Thoracic aorta (tissue), 2 donors: ENCODE data around the gene ZNF394. TPM values are rescaled to one million over a fixed set of nuclear protein-coding genes. Genes with fewer than 3 reads are reported as not detected.

Source experiments
- ATAC-seq: fragments of 150-250 bp; one replicate; pipeline ENCODE4 v1.8.0; 2017; ENCODE audit warnings: low read depth; ENCODE audit not compliant: insufficient number of reproducible peaks, low FRiP score
- DNase-seq: peaks from one replicate; pipeline ENCODE4 v3.0.0-alpha.2; 2020; ENCODE audit warnings: low spot score
- H3K27ac ChIP-seq, 2 donors: fragments of 200-600 bp; sonication (generic); 1 replicate in 1 of 2; 2 replicates in 1 of 2; pipeline ENCODE4 v1.5.1; 2016; ENCODE audit warnings: mild to moderate bottlenecking in 2 of 2, moderate library complexity in 2 of 2
- H3K27me3 ChIP-seq: fragments of 200-600 bp; sonication (generic); replicated peaks from 2 replicates; pipeline ENCODE4 v1.6.0; 2016; ENCODE audit warnings: mild to moderate bottlenecking; ENCODE audit not compliant: insufficient read depth
- H3K36me3 ChIP-seq: fragments of 200-600 bp; sonication (generic); one replicate; pipeline ENCODE4 v1.5.1; 2016
- H3K4me1 ChIP-seq, 2 donors: fragments of 200-600 bp; sonication (generic); 1 replicate in 1 of 2; 2 replicates in 1 of 2; pipeline versions ENCODE4 v1.5.1 to v1.6.0; 2016; ENCODE audit warnings: low read depth in 2 of 2, mild to moderate bottlenecking in 1 of 2; ENCODE audit not compliant: control insufficient read depth in 1 of 2
- H3K4me3 ChIP-seq: fragments of 200-600 bp; sonication (generic); 2 replicates; pipeline ENCODE4 v1.5.1; 2016; ENCODE audit warnings: mild to moderate bottlenecking
- H3K9me3 ChIP-seq: fragments of 200-600 bp; sonication (generic); 2 replicates; pipeline ENCODE4 v1.5.1; 2016
- total RNA-seq, 2 donors: library from RNA; depleted of rRNA; stranded (reverse); fragments of >200 nt; gene quantifications; one replicate each; pipeline versions ENCODE4 v1.1.0 to v1.2.3, GENCODE V29; 2016
- TF ChIP-seq, protein P1 (sequence below): fragments of 200-600 bp; sonication (generic); IDR thresholded peaks from one replicate; pipeline ENCODE4 v1.5.1; 2019; ENCODE audit warnings: antibody characterized with exemption

The ZNF394 gene
- total RNA-seq, 2 donors from 2014 or later = 28.4 to 54.9 TPM

DNA sequence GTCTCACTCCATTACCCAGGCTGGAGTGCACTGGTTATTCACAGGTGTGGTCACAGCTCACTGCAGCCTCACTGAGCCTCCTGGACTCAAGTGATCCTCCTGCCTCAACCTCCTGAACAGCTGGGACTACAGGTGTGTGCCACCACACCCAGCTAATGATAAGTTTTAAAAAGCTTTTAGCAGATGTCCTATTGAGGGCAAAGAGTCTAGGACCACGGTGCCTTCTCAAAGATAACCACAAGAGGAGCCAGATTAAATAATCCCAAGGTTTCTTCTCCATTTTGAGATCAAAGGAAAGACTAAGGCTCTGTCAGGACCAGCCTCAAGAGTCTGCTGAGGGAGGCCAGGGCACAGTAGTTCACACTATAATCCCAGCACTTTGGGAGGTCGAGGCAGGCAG, 38.9 kb downstream of the ZNF394 start:
- ATAC-seq (no peak), DNase-seq (no peak)
- H3K9me3 ChIP-seq = no peaks in the 10 kb centered on the region
- no peak overlapping the region for H3K4me3 ChIP-seq
- TF ChIP-seq, protein P1, sequence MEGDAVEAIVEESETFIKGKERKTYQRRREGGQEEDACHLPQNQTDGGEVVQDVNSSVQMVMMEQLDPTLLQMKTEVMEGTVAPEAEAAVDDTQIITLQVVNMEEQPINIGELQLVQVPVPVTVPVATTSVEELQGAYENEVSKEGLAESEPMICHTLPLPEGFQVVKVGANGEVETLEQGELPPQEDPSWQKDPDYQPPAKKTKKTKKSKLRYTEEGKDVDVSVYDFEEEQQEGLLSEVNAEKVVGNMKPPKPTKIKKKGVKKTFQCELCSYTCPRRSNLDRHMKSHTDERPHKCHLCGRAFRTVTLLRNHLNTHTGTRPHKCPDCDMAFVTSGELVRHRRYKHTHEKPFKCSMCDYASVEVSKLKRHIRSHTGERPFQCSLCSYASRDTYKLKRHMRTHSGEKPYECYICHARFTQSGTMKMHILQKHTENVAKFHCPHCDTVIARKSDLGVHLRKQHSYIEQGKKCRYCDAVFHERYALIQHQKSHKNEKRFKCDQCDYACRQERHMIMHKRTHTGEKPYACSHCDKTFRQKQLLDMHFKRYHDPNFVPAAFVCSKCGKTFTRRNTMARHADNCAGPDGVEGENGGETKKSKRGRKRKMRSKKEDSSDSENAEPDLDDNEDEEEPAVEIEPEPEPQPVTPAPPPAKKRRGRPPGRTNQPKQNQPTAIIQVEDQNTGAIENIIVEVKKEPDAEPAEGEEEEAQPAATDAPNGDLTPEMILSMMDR = no peak
- no peak overlapping the region for H3K27ac ChIP-seq
- peaks cover 9 to 19% of the 10 kb centered on the region in 2 donors for H3K4me1 ChIP-seq
- H3K36me3 ChIP-seq = peaks cover 33% of the 10 kb centered on the region
- no peaks in the 10 kb centered on the region for H3K27me3 ChIP-seq

DNA sequence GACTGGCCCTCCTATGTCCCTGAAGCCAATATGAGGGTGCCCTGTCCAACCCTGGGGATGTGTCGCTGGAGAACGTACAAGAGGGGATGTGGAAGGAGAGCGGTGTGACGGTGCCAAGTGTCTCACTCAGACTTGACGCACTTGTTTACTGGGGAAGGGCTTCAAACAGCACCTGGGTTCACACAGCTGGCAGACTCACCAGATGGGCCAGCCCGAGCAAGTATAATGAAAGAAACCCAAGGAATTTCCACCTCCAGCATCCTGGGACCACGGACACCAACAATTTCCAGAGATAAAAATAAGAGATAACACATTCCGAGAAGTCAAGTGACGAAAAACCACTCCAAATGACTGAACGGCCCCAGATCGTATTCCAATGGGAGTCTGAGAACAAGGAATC, 39.4 kb downstream of the ZNF394 start:
- ATAC-seq (no peak), DNase-seq (no peak)
- peaks cover 39% of the 10 kb centered on the region for H3K36me3 ChIP-seq
- no peak overlapping the region for H3K27ac ChIP-seq
- H3K4me3 ChIP-seq = no peak overlapping the region
- no peaks in the 10 kb centered on the region for H3K27me3 ChIP-seq
- H3K9me3 ChIP-seq = no peaks in the 10 kb centered on the region
- H3K4me1 ChIP-seq = peaks cover 9 to 18% of the 10 kb centered on the region in 2 donors
- TF ChIP-seq, protein P1 = no peak

DNA sequence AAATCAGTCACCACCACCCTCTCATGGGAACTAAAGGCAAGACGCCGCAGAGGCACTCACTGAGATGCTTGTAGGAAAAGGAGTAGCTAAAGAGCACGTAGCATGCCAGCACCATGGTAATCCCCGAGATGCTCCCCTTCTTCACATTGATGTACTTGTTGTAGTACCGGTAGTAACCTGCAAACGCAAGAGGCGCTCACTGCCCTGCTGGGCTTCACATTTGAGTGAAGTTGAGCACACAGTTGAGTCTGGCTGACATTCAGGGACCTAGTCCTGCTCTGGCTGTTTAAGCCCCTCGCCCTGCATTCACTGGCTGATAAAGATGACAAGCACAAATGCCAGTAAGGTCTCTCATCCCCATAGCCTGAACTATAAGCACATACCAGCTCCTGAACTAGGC, 41.0 kb downstream of the ZNF394 start:
- Histone ChIP-seq H3K36me3 (peaks cover 49% of the 10 kb centered on the region), H3K4me1 (peaks cover 0 to 3% of the 10 kb centered on the region in 2 donors), H3K9me3 (no peaks in the 10 kb centered on the region), H3K4me3 (no peak overlapping the region), H3K27me3 (no peaks in the 10 kb centered on the region), H3K27ac (no peak overlapping the region)
- TF ChIP-seq, protein P1 = peak; percentile 14
- DNase-seq (no peak), ATAC-seq (no peak)

DNA sequence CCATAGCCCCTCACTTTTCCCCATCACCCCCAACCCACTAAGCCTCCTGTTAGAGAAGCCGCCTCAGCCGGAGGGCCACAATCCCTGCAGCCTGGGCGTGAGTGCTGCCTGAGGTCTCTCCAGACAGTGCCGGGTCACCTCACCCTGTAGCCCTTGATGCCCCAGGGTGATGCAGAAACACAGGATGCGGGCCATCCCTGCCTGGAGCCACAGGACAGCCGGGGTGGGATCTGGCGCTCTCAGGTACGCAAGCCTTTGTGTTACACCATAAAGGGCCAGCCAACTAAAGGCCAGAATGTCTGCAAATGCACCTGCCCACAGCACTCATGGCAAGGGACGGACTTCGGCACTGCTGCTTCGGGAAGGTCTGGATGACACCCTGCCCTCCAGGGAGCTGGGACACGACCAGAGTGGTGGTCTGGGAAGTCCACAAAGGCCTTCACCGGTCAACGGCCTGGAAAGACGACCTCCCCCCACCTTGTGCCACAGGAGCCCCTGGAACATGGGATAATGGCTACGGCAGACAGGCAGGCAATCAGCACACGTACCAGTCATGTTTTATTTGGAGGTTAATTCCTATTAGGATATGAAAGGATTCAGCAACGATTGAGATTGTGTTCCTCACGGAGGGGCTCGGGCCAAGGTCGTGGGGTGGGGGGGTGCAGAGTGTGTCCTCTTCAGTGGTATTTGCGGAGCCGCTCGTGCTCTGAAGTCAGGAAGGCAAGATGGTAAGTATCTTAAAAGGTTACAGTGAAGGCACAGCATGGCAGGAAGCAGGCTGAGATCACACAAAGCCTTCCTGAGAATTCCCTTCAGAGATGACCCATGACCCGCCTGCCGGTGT, 42.2 kb downstream of the ZNF394 start:
- peaks cover 57% of the 10 kb centered on the region for H3K36me3 ChIP-seq

DNA sequence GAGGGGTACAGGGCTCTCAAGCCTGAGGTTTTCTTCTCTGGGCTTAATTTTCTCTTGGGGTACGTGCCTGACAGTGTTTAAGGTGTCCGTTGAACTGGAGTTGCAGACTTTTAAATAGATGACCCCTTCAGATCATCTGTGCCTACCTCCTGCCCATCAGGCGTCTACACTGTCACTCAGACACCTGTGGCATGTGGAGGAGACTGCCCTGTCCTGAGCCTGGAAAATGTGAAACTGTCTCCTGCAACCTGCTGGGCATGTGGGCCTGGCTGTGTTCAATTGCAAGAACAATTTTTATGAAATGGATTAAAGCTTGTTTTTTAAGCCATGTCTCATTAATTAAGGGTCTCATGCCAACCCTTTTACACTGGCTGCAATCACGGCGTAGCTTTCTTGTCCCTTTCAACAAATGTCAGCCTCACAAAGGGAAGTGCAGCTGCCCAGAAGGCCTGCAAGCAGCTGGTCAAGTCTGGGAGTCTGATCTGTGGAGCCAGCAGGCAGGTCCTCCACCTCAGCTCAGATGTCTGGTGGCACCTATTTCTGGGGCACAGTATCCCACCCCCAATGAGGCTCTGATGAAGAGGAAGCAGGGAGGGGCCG, 42.9 kb downstream of the ZNF394 start:
- DNase-seq (no peak), ATAC-seq (no peak)
- Histone ChIP-seq H3K27me3 (no peaks in the 10 kb centered on the region), H3K27ac (no peak overlapping the region), H3K9me3 (no peaks in the 10 kb centered on the region), H3K4me3 (no peak overlapping the region), H3K36me3 (peaks cover 64% of the 10 kb centered on the region), H3K4me1 (no peaks in the 10 kb centered on the region)
- TF ChIP-seq, protein P1 = no peak

More for the DNA sequence above, 42.2 kb downstream of the ZNF394 start:
- no peaks in the 10 kb centered on the region for H3K4me1 ChIP-seq
- H3K9me3 ChIP-seq = no peaks in the 10 kb centered on the region
- TF ChIP-seq, protein P1 = no peak
- ATAC-seq (no peak), DNase-seq (no peak)
- no peak overlapping the region for H3K27ac ChIP-seq
- H3K27me3 ChIP-seq = no peaks in the 10 kb centered on the region
- H3K4me3 ChIP-seq = no peak overlapping the region
